Measurements from ENCODE around the gene EMP3.

DNA sequence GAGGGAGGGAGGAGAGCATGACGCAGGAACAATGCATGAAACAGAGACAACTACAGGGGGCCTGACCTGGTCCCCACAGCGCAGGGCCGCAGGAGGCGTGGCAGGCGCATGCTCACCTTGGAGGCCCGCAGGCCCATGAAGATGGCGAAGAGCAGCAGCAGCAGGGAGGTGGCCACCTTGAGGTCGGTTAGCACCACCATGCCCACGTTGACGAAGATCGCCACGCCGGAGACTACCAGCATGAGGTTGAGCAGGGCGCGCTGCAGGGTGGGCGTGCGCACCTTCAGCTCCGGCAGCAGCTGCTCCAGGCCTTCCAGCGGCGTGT is 17.0 kb downstream of the EMP3 start:
- TF ChIP-seq POLR2AphosphoS5 (IDR thresholded peaks at IDR 0.05; ENCODE audit: low read depth) (no peak), JUNB (IDR thresholded peaks at IDR 0.05; ENCODE audit: unreplicated experiment) (no peak), EZH2phosphoT487 (IDR thresholded peaks at IDR 0.05; ENCODE audit: unreplicated experiment) (no peak), EZH2 (IDR thresholded peaks at IDR 0.05; ENCODE audit: low read depth, unreplicated experiment) (no peak), ZNF331 (CRISPR knock-in tag; IDR thresholded peaks at IDR 0.05; ENCODE audit: low read depth) (no peak), NANOG (IDR thresholded peaks at IDR 0.05; ENCODE audit: borderline replicate concordance) (no peak), CREB1 (CRISPR knock-in tag; IDR thresholded peaks at IDR 0.05; ENCODE audit: low read depth) (no peak)
- TF ChIP-seq, protein P1, sequence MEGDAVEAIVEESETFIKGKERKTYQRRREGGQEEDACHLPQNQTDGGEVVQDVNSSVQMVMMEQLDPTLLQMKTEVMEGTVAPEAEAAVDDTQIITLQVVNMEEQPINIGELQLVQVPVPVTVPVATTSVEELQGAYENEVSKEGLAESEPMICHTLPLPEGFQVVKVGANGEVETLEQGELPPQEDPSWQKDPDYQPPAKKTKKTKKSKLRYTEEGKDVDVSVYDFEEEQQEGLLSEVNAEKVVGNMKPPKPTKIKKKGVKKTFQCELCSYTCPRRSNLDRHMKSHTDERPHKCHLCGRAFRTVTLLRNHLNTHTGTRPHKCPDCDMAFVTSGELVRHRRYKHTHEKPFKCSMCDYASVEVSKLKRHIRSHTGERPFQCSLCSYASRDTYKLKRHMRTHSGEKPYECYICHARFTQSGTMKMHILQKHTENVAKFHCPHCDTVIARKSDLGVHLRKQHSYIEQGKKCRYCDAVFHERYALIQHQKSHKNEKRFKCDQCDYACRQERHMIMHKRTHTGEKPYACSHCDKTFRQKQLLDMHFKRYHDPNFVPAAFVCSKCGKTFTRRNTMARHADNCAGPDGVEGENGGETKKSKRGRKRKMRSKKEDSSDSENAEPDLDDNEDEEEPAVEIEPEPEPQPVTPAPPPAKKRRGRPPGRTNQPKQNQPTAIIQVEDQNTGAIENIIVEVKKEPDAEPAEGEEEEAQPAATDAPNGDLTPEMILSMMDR (conservative IDR thresholded peaks at IDR 0.05; ENCODE audit: low read depth in 2 of 2): no peak; a peak in 1 of 4 replicates
- TF ChIP-seq, protein P2, sequence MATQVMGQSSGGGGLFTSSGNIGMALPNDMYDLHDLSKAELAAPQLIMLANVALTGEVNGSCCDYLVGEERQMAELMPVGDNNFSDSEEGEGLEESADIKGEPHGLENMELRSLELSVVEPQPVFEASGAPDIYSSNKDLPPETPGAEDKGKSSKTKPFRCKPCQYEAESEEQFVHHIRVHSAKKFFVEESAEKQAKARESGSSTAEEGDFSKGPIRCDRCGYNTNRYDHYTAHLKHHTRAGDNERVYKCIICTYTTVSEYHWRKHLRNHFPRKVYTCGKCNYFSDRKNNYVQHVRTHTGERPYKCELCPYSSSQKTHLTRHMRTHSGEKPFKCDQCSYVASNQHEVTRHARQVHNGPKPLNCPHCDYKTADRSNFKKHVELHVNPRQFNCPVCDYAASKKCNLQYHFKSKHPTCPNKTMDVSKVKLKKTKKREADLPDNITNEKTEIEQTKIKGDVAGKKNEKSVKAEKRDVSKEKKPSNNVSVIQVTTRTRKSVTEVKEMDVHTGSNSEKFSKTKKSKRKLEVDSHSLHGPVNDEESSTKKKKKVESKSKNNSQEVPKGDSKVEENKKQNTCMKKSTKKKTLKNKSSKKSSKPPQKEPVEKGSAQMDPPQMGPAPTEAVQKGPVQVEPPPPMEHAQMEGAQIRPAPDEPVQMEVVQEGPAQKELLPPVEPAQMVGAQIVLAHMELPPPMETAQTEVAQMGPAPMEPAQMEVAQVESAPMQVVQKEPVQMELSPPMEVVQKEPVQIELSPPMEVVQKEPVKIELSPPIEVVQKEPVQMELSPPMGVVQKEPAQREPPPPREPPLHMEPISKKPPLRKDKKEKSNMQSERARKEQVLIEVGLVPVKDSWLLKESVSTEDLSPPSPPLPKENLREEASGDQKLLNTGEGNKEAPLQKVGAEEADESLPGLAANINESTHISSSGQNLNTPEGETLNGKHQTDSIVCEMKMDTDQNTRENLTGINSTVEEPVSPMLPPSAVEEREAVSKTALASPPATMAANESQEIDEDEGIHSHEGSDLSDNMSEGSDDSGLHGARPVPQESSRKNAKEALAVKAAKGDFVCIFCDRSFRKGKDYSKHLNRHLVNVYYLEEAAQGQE (IDR thresholded peaks at IDR 0.05; ENCODE audit: unreplicated experiment): no peak

Data from GM23338 (cell line).